ENCODE measurements around the gene UPF2. TPM values are rescaled to one million over a fixed set of nuclear protein-coding genes. Genes with fewer than 3 reads are reported as not detected.
A peak's percentile ranks its signal among the peaks of the same experiment; 100 is the strongest.

UPF2 gene
- total and polyA plus RNA-seq, 2 of the 13 experiments (the other 11 are each of a cell fraction or from before 2014, with no cell fraction given), result 6.2 to 14.5 TPM

DNA sequence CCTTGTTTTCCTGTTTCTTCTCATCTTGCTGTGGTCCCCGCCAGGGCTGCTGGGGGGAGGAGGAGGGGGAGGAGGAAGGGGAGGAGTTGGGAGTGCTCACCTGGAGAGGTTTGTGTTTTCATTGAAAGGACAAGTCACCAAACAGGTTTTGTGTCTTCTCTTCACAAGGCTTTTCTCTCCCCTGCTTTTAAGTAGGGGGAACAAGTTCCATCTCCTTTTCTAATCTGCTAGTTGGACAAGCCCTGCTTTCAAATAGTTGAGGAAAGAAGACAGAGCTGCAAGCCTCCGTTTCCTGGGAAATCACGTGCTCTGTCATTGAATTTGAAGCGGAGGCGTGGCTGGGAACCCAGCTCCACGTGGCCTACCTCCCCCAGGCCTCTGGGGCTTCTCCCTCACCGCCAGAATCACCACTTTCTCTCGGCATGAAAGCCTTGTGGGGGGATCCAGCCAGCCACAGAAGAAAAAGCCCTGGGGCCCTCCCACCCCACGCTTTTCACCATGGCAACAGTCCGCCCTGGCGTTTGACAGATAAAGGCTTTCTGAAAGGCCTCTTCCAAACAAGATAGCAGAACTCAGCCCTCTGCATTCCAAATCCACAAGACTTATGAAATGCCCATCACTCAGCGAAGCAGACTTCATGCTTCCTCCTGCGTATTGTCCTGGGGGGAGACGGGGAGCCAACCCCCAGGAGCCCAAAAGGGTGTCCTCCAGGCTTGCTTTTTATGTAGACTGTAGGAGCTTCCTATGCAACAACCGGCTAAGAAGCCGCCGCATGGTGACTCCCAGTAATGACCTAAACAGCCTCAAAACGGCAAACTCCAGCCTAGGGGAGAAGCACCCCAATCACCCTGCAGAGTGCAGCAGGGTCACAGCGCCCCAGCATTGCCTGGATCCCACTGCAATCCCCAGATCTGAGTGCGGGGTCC lies 167.8 kb downstream of the UPF2 start (continued):
- TF ChIP-seq ZNF230 (CRISPR knock-in tag; IDR thresholded peaks at IDR 0.05) (peak; percentile 59; the same call in 1 of the 2 replicates), ATF7-NPFF (CRISPR knock-in tag; IDR thresholded peaks at IDR 0.05; ENCODE audit: low read depth) (no peak), KLF16 (CRISPR knock-in tag; IDR thresholded peaks at IDR 0.05) (peak in 1 of 2 experiments; percentile 81; a peak in 2 of 4 replicates), ZFAT (CRISPR knock-in tag; conservative IDR thresholded peaks at IDR 0.05) (no peak), HOXA9 (CRISPR knock-in tag; IDR thresholded peaks at IDR 0.05; ENCODE audit: borderline replicate concordance) (0 out of 2 replicates have a peak, but pooled peaks have one; percentile 2), RBFOX2 (IDR thresholded peaks at IDR 0.05; ENCODE audit: low read depth, low read length) (0 out of 2 replicates have a peak, but pooled peaks have one; percentile 31), ETV5 (CRISPR knock-in tag; IDR thresholded peaks at IDR 0.05; ENCODE audit: borderline replicate concordance) (0 out of 2 replicates have a peak, but pooled peaks have one; percentile 27), ZNF12 (CRISPR knock-in tag; IDR thresholded peaks at IDR 0.05) (0 out of 2 replicates have a peak, but pooled peaks have one; percentile 31), PCBP1 (IDR thresholded peaks at IDR 0.05; ENCODE audit: borderline replicate concordance, low read depth, low read length) (no peak), NR2F6 (IDR thresholded peaks at IDR 0.05) (peak; percentile 20; the same call in 1 of the 2 replicates), NR2F6 (CRISPR knock-in tag; IDR thresholded peaks at IDR 0.05) (peak; percentile 26; the same call in 1 of the 2 replicates), KAT8 (CRISPR knock-in tag; IDR thresholded peaks at IDR 0.05) (peak; percentile 59), ZNF496 (CRISPR knock-in tag; IDR thresholded peaks at IDR 0.05; ENCODE audit: insufficient replicate concordance) (no peak), ZSCAN9 (CRISPR knock-in tag; IDR thresholded peaks at IDR 0.05; ENCODE audit: borderline replicate concordance) (peak; percentile 67; the same call in 1 of the 2 replicates), ZNF138 (CRISPR knock-in tag; IDR thresholded peaks at IDR 0.05; ENCODE audit: low read depth) (no peak), MXD4 (CRISPR knock-in tag; IDR thresholded peaks at IDR 0.05) (peak; percentile 97)
- TF ChIP-seq, protein P1, sequence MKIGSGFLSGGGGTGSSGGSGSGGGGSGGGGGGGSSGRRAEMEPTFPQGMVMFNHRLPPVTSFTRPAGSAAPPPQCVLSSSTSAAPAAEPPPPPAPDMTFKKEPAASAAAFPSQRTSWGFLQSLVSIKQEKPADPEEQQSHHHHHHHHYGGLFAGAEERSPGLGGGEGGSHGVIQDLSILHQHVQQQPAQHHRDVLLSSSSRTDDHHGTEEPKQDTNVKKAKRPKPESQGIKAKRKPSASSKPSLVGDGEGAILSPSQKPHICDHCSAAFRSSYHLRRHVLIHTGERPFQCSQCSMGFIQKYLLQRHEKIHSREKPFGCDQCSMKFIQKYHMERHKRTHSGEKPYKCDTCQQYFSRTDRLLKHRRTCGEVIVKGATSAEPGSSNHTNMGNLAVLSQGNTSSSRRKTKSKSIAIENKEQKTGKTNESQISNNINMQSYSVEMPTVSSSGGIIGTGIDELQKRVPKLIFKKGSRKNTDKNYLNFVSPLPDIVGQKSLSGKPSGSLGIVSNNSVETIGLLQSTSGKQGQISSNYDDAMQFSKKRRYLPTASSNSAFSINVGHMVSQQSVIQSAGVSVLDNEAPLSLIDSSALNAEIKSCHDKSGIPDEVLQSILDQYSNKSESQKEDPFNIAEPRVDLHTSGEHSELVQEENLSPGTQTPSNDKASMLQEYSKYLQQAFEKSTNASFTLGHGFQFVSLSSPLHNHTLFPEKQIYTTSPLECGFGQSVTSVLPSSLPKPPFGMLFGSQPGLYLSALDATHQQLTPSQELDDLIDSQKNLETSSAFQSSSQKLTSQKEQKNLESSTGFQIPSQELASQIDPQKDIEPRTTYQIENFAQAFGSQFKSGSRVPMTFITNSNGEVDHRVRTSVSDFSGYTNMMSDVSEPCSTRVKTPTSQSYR (CRISPR knock-in tag; IDR thresholded peaks at IDR 0.05; ENCODE audit: borderline replicate concordance), result peak; percentile 54; the same call in 1 of the 2 replicates
- TF ChIP-seq, protein P2, sequence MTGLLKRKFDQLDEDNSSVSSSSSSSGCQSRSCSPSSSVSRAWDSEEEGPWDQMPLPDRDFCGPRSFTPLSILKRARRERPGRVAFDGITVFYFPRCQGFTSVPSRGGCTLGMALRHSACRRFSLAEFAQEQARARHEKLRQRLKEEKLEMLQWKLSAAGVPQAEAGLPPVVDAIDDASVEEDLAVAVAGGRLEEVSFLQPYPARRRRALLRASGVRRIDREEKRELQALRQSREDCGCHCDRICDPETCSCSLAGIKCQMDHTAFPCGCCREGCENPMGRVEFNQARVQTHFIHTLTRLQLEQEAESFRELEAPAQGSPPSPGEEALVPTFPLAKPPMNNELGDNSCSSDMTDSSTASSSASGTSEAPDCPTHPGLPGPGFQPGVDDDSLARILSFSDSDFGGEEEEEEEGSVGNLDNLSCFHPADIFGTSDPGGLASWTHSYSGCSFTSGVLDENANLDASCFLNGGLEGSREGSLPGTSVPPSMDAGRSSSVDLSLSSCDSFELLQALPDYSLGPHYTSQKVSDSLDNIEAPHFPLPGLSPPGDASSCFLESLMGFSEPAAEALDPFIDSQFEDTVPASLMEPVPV (CRISPR knock-in tag; IDR thresholded peaks at IDR 0.05), result no peak
- TF ChIP-seq, protein P3, sequence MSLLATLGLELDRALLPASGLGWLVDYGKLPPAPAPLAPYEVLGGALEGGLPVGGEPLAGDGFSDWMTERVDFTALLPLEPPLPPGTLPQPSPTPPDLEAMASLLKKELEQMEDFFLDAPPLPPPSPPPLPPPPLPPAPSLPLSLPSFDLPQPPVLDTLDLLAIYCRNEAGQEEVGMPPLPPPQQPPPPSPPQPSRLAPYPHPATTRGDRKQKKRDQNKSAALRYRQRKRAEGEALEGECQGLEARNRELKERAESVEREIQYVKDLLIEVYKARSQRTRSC (CRISPR knock-in tag; IDR thresholded peaks at IDR 0.05; ENCODE audit: low read depth), result 0 out of 2 replicates have a peak, but pooled peaks have one; percentile 8
- TF ChIP-seq, protein P4, sequence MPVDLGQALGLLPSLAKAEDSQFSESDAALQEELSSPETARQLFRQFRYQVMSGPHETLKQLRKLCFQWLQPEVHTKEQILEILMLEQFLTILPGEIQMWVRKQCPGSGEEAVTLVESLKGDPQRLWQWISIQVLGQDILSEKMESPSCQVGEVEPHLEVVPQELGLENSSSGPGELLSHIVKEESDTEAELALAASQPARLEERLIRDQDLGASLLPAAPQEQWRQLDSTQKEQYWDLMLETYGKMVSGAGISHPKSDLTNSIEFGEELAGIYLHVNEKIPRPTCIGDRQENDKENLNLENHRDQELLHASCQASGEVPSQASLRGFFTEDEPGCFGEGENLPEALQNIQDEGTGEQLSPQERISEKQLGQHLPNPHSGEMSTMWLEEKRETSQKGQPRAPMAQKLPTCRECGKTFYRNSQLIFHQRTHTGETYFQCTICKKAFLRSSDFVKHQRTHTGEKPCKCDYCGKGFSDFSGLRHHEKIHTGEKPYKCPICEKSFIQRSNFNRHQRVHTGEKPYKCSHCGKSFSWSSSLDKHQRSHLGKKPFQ (CRISPR knock-in tag; IDR thresholded peaks at IDR 0.05; ENCODE audit: insufficient replicate concordance), result peak; percentile 87
